Loucy (cell line): ENCODE measurements around the gene GPR150.
A peak's percentile ranks its signal among the peaks of the same experiment; 100 is the strongest.

ENCODE experiments used
- H2AFZ ChIP-seq: fragments of 200-600 bp; sonication (generic); 2 replicates; pipeline ENCODE4 v1.6.0; 2016; ENCODE audit warnings: antibody characterized with exemption, mild to moderate bottlenecking, low read length, moderate library complexity
- H3F3A ChIP-seq: fragments of 200-600 bp; 2 replicates; pipeline ENCODE4 v1.6.0; 2016; ENCODE audit warnings: antibody characterized with exemption, low read depth, mild to moderate bottlenecking
- H3K27me3 ChIP-seq: fragments of 200-600 bp; sonication (generic); 2 replicates; pipeline ENCODE4 v1.6.1; 2014; ENCODE audit warnings: low read length, mild to moderate bottlenecking; ENCODE audit not compliant: insufficient read depth, poor library complexity, severe bottlenecking
- H3K36me3 ChIP-seq: fragments of 200-600 bp; sonication (generic); 2 replicates; pipeline ENCODE4 v1.6.1; 2016; ENCODE audit warnings: low read length; ENCODE audit not compliant: insufficient read depth
- H3K4me1 ChIP-seq: fragments of 200-600 bp; sonication (generic); 2 replicates; pipeline ENCODE4 v1.5.1; 2014; ENCODE audit warnings: low read length, mild to moderate bottlenecking; ENCODE audit not compliant: insufficient read depth, poor library complexity, severe bottlenecking
- H3K4me2 ChIP-seq: fragments of 200-600 bp; sonication (generic); 2 replicates; pipeline ENCODE4 v1.6.0; 2014; ENCODE audit warnings: antibody characterized with exemption, low read length, low read depth, mild to moderate bottlenecking; ENCODE audit not compliant: poor library complexity, severe bottlenecking
- H3K4me3 ChIP-seq: fragments of 200-600 bp; sonication (generic); 2 replicates; pipeline ENCODE4 v1.5.1; 2014; ENCODE audit warnings: low read length, mild to moderate bottlenecking, mixed read lengths; ENCODE audit not compliant: poor library complexity, severe bottlenecking
- H3K79me2 ChIP-seq: fragments of 200-600 bp; sonication (generic); 2 replicates; pipeline ENCODE4 v1.6.1; 2014; ENCODE audit warnings: low read length; ENCODE audit not compliant: insufficient read depth
- H3K9ac ChIP-seq: fragments of 200-600 bp; sonication (generic); 2 replicates; pipeline ENCODE4 v1.6.0; 2014; ENCODE audit warnings: mild to moderate bottlenecking, low read depth, low read length, moderate library complexity; ENCODE audit not compliant: poor library complexity, severe bottlenecking
- H3K9me2 ChIP-seq: fragments of 200-600 bp; sonication (generic); replicated peaks from 2 replicates; pipeline ENCODE4 v1.6.1; 2016; ENCODE audit warnings: low read depth, low read length, mixed read lengths
- H3K9me3 ChIP-seq: fragments of 200-600 bp; sonication (generic); 2 replicates; pipeline ENCODE4 v1.6.1; 2014; ENCODE audit warnings: mild to moderate bottlenecking, antibody characterized with exemption, low read length, low read depth; ENCODE audit not compliant: insufficient read depth
- H4K20me1 ChIP-seq: fragments of 200-600 bp; sonication (generic); 2 replicates; pipeline ENCODE4 v1.6.0; 2014; ENCODE audit warnings: antibody characterized with exemption, low read length, mild to moderate bottlenecking; ENCODE audit not compliant: insufficient read depth, poor library complexity, severe bottlenecking
- CTCF ChIP-seq: fragments of 200-600 bp; sonication (generic); conservative IDR thresholded peaks from 2 replicates; pipeline ENCODE4 v1.5.1; 2014; ENCODE audit warnings: mild to moderate bottlenecking, antibody characterized with exemption, low read length
- EZH2phosphoT487 ChIP-seq: fragments of 200-600 bp; IDR thresholded peaks from 2 replicates; pipeline ENCODE4 v1.6.1; 2018; ENCODE audit warnings: antibody characterized with exemption, mild to moderate bottlenecking, moderate library complexity, borderline replicate concordance

The GPR150 gene

GRCh38 chr5:95620030-95620869, at the start of gene GPR150:
GPR150 (plus strand) TSS chr5:95620087; CDS start chr5:95620276, 189 bp downstream.
- TF ChIP-seq CTCF (no peak), EZH2phosphoT487 (no peak)
- Histone ChIP-seq H3K27me3 (no peaks in the 10 kb centered on the region), H3K4me3 (peak within 1 kb of the TSS; percentile 78)

GRCh38 chr5:95572016-95572415, 47.9 kb upstream of the GPR150 start:
- Histone ChIP-seq H3K4me2 (no peak overlapping the region), H3K27me3 (no peaks in the 10 kb centered on the region), H4K20me1 (no peaks in the 10 kb centered on the region), H3K9me2 (no peaks in the 10 kb centered on the region), H3K4me1 (no peaks in the 10 kb centered on the region), H3K9me3 (no peaks in the 10 kb centered on the region), H3K36me3 (peaks cover 7% of the 10 kb centered on the region; the same call in 1 of the 2 replicates), H3K9ac (no peak overlapping the region), H2AFZ (no peak overlapping the region), H3F3A (no peaks in the 10 kb centered on the region), H3K4me3 (no peak overlapping the region), H3K79me2 (no peaks in the 10 kb centered on the region)
- no peak for TF ChIP-seq EZH2phosphoT487
- TF ChIP-seq CTCF: no peak

More at GRCh38 chr5:95620030-95620869, at the start of gene GPR150:
- Histone ChIP-seq H2AFZ (peak within 1 kb of the TSS; percentile 75), H3K9ac (peak within 1 kb of the TSS; percentile 93), H3K36me3 (no peaks in the 10 kb centered on the region), H3K9me3 (no peaks in the 10 kb centered on the region), H3K4me1 (peaks cover 67% of the 10 kb centered on the region), H4K20me1 (no peaks in the 10 kb centered on the region), H3K79me2 (peaks cover 36% of the 10 kb centered on the region), H3K9me2 (no peaks in the 10 kb centered on the region), H3K4me2 (peak within 1 kb of the TSS; percentile 92), H3F3A (peaks cover 16% of the 10 kb centered on the region)

- no peak for TF ChIP-seq EZH2phosphoT487
- no peak for TF ChIP-seq CTCF
- Histone ChIP-seq H3K9me3 (no peaks in the 10 kb centered on the region), H3K4me3 (no peak overlapping the region), H3K9ac (no peak overlapping the region), H3K4me1 (no peaks in the 10 kb centered on the region), H3K4me2 (no peak overlapping the region), H3F3A (no peaks in the 10 kb centered on the region), H3K9me2 (no peaks in the 10 kb centered on the region), H4K20me1 (no peaks in the 10 kb centered on the region), H3K79me2 (no peaks in the 10 kb centered on the region), H3K27me3 (no peaks in the 10 kb centered on the region), H3K36me3 (no peaks in the 10 kb centered on the region), H2AFZ (no peak overlapping the region)
These were observed 38.3 kb upstream of the GPR150 start for GRCh38 chr5:95581576-95581975.
